NCI-H510A treated with DMSO at 0.1 percent for 48 hours (cell line): Measurements from ENCODE around the gene DRC7.

Experiments used
- DNase-seq: peaks from one replicate; lab custom pipeline; 2025; lab: John Stamatoyannopoulos, UW

The DRC7 gene

DNA sequence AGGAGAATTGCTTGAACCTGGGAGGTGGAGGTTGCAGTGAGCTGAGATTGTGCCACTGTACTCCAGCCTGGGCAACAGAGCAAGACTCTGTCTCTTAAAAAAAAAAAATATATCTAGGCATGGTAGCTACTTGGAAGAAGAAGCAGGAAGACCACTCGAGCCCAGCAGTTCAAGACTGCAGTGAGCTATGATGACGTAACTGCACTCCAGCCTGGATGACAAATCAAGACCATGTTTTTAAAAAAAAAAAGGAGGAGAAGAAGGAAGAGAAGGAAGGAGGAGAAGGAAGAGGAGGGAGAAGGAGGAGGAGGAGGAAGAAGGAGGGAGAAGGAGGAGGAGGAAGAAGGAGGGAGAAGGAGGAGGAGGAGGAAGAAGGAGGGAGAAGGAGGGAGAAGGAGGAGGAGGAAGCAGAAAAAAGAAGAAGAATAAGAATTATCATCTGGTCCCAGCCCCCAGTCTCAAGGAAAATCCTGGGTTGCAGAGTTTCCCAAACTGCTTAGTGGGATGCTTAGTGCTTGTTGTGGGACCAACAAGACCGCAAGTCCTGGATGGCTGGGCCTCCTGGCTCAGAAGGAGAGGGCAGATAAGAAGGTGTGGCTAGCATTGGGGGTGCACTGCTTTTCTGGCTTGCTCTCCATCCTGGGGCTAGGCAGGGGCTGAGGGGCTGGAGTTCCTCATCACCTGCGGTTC lies 3.7 kb upstream of the DRC7 start:
- no peak for DNase-seq

DNA sequence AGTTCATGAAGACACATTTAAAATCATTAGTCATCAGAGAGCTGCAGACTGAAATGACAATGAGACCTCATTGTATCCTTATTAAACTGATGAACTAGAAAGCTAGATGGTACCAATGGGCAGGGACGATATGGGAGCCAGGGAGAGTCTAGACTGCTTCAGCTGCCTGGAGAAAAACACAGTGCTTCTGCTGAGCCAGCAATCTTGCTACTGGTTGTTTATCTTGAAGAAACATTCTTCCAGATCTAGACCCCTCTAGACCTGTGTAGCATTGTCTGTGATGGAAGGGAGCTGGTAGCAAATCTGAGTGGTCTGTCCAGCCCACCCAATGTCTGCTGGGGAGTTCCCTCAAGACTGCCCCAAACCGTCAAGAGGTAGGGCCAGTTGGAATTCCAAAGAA lies 2.0 kb upstream of the DRC7 start:
- DNase-seq, result no peak

DNA sequence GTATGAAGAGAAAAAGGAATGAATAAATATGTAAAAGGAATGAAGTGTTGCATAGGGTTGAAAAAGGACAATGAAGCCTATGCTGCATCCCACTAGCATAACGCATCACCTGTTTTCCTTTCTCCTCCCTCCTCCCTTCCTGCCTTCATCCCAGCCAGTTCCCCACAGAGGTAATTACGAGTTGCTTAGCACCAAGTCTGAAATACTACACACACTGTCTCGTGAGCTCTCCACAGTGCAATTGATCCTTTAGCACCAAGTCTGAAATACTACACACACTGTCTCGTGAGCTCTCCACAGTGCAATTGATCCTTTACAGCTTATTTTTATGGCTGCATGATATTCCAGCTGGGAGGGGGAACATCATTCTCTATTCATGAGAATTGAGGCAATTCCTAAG lies 1.1 kb upstream of the DRC7 start:
- no peak for DNase-seq

DNA sequence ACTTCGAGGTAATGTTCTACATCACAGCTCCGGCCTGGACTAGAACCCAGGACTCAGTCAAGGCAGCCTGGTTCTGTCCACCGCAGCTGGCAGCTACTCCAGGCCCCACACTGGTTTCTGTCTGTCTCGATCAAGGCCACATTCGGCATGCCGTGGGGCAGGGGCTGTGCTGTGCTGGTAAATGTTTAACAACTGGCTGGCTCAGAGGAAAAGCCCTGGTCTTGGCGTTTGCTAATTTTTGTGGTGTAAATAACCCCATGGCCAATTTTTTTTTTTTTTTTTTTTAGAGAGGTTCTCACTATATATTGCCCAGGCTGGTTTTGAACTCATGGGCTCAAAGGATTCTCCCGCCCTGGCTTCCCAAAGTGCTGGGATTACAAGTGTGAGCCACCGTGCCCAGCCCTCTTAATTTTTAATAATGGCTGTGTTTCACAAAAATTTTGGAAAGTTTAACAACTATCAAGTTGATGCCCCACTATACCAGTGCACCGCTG lies 328 bp upstream of the DRC7 start:
- no peak for DNase-seq

DNA sequence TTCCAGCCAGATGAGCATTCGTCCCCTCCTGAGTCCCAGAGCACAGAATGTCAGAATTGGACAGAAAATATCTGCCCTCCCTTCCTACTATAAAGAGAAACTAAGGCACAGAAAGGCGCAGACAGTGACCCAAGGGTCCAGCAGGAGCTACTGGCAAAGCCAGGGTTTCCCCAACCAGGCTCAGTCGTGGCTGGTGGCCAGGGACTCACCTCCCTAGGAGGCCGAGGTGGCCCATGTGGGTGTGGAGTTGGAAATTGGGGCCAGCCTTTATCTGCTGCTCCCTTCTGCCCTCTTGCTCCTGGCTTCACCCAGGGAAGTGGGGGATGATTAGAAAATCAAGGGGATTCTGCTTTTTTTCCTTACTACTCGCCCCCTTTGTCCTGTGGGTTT lies 1.1 kb downstream of the DRC7 start:
- no peak for DNase-seq

DNA sequence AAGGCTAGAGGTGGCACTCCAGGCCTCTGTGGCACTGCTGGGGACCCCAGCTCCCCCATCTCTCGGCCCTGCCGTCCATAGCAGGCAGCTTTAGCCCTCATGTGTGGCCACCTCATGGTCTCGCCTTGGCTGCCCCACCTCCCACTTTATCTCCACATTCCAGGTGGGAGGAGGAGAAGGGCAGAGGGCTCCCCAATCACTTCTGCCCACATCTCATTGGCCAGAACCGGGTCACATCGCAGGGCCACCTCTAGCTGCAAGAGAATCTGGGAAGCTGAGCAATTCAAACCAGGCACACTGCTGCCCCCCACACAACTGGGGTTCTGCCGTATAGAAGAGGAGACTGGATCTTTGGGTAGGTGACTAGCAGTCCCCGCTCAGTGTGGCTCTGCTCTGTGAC lies 1.6 kb downstream of the DRC7 start:
- no peak for DNase-seq

DNA sequence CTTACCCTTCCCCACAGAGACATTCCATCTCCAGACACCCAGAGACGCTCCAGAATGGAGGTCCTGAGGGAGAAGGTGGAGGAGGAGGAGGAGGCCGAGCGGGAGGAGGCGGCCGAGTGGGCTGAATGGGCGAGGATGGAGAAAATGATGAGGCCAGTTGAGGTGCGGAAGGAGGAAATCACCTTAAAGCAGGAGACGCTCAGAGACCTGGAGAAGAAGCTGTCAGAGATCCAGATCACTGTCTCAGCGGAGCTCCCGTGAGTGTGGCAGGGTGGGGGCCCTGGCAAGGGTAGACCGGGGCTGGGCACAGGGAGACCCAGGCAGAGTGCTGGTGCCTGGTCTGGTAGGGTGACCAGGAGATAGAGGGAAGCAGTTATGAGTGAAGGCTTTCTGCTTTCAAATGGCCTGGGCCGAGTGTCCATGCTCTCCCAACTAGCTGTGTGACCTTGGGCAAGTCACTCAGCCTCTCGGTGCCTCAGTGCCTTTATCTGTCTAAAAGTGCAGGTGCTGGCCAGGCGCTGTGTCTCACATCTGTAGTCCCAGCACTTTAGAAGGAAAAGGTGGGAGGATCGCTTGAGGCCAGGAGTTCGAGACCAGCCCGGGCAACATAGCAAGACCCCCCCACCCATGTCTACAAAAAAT lies 3.4 kb downstream of the DRC7 start:
- DNase-seq, result no peak

DNA sequence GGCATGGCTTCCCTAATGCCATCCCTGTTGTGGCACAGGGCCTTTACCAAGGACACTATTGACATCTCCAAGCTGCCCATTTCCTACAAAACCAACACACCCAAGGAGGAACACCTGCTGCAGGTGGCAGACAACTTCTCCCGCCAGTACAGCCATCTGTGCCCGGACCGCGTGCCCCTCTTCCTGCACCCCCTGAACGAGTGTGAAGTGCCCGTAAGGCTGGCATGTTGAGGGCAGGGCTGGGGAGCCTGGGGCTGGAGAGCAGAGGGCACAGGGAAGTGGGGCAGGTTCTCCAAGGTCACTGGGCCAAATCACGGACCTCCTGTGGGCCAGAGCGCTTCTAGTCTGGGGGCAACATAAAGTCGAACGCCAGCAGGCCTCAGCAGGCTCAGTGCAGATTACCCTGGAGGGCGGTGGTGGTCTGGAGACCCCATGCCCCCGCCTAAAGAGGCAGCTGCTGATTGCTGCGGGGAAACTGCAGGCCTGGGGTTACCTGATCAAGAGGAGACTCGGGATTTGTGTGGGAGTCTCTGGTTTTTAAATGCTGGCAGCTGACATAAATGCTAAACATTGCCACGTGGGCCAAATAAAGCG lies 4.3 kb downstream of the DRC7 start:
- no peak for DNase-seq

DNA sequence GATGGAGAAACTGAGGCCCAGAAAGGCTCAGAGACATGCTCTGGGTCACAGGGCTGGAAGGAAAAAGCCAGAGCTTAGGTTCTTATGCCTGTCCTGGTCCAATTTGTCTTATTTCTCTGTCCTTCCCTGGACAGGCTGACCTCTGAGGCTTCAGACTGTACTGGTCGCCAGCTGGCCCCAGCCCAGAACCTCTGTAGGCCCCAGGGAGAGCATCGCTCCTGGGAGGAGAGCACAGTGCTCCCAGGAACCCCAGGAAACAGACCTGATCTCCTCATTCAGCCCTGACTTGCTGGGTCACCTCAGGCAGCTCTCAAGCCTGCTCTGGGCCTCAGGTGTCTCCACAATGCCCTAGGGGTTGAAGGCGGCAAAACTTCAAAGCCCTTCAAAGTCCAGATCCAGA lies 4.9 kb downstream of the DRC7 start:
- DNase-seq, result no peak

DNA sequence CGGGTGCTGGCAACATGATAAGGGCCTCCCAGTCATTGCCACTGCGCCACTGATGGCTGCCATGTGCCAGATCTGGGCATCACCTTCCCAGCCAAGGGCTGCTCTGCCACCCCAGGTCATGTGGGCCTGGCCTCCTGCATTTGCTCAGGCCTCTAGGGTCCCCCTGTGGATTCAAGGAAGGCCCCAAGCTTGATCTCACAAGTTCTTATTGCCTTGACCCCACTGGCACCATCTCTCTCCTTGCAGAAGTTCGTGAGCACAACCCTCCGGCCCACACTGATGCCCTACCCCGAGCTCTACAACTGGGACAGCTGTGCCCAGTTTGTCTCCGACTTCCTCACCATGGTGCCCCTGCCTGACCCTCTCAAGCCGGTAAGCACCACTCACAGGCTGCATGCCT lies 5.3 kb downstream of the DRC7 start:
- DNase-seq, result no peak

DNA sequence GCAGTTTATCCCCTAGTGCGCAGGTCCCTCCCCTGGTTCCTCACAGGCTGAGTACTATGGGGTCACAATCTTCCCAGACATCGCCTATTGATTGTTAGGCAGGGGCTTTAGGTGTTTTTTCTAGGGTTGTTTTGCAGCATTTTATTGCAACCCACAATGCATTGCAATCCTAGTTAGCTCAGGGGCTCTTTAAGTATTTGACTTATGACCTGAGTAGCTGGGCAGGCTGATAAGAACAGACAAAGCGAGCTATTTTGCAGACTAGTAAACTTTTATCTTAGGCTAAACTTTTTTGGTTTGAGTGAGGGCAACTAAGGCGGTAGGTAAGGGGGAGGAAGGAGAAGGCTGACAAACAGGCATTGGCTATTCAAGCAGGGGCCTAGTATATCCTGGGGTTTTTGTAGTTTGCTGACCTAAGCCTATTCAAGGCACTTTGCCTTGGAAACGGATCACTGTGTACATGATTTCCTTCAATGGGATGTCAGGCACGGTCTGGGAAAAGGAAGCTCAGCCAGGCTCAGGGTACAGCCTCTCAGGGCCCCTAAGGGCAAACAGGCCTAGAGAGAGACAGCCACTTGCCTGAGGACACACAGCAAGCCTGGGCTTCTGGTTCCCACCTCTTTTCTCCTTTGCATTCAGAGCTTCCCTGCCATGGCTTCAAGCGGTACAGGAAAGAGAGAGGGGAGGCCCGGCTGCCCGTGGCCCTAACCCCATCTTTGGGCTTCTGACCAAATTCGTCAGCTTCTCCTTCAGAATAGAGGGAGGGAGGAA lies 6.4 kb downstream of the DRC7 start:
- DNase-seq, result no peak

DNA sequence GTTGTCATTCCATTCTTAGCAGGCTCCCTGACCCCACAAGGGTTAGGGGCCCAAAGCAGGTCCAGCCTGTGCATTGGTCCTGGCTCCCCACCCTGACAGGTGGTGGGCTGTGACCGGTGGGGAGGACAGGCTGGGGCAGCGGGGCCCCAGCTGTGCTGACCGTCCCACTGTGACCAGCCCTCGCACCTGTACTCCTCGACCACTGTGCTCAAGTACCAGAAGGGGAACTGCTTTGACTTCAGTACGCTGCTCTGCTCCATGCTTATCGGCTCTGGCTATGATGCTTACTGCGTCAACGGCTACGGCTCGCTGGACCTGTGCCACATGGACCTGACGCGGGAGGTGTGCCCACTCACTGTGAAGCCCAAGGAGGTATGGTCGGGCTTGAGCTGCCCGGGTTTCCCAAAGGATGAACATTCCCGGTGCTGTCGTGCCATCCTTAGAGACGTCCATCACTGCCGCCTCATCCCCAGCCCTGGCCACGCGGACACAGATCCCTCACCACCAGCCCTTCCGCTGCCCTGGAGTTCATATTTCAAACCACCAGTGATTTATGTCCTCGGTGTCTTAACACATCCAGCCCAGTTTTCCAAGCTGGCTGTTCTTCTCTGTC lies 7.3 kb downstream of the DRC7 start:
- no peak for DNase-seq

DNA sequence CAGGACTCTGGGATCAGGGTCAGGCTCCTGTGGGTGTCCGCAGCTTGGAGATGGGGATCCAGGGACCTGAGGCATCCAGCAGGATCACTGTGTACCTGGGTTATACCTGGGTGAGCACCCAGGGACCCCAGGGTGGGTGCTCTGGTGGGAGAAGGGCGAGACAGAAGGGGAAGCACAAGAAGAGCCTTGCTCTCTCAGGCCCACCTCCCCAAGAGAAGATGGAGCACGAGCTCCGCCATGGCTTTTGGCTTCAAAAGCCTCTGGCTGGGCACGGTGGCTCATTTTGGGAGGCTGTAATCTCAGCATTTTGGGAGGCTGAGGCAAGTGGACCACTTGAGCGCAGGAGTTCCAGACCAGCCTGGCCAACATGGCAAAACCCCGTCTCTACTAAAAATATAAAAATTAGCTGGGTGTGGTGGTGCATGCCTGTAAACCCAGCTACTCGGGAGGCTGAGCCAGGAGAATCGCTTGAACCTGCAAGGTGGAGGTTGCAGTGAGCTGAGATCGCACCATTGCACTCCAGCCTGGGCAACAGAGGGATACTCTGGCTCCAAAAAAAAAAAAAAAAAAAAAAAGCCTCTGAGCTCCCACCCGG lies 8.9 kb downstream of the DRC7 start:
- no peak for DNase-seq

DNA sequence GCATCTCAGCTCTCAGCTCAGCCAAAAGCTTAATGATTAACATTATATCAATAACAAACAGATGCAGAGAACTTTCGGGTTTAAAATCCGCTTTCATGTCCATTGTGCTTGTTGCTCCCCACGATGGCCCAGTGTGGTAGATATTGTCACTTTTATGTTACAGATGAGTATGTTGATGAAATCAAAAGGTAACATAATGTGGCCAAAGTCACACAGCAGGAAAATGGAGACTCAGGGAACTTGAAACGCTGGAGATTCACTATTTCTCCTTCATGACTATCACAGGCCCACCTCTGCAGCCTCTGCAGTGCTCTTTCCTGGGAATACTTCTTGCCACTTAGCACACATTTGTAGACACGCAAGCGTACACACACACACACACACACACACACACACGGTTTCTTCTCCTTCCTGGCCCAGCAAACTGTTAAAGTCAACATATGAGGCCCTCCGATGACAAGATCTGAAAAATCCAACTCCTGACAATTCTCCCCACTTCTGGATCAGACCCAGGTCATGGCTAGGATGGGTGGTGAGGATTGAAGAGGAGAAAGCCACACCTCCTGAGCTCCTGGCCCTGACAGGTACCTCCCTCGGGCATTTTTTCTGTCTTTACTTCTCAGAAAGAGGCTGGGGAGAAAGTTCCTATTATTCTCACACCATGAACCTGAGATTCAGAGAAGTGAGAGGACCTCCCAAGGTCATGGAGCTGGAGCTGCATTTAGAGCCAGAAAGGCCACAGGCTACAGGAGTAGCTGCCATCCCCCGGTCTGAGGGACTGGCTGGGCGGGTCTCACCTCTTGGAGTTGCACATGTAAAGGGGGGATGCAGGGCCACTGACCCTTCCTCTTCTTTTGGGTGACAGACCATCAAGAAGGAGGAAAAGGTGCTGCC lies 9.7 kb downstream of the DRC7 start:
- no peak for DNase-seq

DNA sequence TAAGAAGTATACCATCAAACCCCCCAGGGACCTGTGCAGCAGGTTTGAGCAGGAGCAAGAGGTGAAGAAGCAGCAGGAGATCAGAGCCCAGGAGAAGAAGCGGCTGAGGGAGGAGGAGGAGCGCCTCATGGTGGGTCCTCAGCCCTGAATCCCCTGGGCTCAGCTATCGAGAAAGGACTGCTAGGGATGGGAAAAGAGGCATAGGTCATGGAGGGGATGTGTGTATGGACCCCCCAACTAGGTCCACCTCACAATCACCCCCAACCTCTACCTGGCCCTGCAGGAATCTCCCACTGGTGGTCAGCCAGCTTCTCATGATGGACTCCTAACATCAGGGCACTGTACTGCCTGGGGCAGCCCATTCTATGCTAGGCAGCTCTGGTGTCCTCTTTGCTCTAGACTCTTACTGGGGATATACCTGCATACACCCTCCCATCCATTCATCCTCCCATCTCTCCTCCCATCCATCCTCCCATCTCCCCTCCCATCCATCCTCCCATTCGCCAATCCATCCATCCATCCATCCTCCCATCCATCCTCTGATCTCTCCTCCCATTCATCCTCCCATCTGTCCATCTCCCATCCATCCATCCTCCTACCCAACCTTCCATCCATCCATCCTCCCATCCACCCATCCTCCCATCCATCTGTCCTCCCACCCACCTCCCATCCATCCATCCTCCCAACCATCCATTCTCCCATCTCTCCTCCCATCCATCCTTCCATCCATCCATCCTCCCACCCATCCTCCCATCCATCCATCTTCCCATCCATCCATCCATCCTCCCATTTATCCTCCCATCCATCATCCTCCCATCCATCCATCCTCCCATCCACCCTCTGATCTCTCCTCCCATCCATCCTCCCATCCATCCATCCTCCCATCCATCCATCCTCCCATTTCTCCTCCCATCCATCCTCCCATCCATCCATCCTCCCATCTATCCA lies 10.6 kb downstream of the DRC7 start:
- DNase-seq, result no peak

DNA sequence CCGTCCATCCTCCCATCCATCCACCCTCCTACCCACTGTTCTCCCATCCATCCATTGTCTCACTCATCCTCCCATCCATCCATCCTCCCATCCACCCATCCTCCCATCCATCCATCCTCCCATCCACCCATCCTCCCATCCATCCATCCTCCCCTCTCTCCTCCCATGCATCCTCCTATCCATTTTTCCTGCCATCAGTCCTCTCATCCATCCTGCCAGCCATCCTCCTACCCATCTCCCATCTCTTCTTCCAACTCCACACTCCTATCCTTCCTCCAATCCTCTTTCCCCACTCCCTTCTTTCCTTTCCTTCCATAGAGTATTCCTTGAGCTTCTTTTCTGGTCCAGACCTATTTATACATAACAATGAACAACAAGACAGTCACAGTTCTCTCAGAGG lies 12.1 kb downstream of the DRC7 start:
- no peak for DNase-seq

DNA sequence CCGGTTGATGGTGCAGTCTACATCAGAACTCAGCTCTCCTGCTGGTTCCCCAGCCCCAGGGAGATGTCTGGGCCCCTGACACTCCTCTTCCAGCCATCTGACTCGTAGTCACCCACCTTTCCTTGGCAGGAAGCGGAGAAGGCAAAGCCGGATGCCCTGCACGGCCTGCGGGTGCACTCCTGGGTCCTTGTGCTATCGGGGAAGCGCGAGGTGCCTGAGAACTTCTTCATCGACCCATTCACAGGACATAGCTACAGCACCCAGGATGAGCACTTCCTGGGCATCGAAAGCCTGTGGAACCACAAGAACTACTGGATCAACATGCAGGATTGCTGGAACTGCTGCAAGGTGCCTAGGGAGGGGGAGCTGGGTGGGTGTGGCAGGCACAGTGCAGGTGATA lies 12.7 kb downstream of the DRC7 start:
- DNase-seq, result no peak

DNA sequence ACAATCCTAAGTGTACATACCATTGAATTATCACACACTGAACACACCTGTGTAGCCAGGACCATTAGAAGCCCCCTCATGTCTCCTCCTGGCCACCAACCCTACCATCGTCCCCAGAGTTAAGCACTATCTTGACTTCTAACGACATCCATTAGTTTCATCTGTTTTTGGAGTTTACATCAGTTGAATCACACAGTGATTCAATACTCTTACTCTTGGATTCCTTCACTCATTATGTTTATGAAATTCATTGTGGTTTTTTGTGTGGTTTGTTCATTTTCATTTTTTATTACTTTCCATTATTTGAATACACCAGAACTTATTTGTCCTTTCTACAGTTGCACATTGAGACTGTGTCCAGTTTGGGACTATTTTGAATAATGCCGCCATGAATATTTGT lies 13.6 kb downstream of the DRC7 start:
- no peak for DNase-seq

DNA sequence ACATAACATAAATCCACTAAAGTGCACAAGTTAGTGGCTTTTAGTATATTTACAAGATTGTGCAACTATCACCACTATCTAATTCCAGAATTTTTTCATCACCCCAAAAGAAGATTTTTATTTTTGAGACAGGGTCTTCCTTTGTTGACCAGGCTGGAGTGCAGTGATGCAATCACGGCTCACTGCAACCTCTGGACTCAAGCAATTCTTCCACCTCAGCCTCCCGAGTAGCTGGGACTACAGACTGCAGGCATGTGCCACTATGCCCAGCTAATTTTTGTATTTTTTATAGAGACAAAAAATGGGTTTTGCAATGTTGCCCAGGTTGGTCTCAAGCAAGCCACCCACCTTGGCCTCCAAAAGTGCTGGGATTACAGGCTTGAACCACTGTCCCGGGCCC lies 15.1 kb downstream of the DRC7 start:
- no peak for DNase-seq

DNA sequence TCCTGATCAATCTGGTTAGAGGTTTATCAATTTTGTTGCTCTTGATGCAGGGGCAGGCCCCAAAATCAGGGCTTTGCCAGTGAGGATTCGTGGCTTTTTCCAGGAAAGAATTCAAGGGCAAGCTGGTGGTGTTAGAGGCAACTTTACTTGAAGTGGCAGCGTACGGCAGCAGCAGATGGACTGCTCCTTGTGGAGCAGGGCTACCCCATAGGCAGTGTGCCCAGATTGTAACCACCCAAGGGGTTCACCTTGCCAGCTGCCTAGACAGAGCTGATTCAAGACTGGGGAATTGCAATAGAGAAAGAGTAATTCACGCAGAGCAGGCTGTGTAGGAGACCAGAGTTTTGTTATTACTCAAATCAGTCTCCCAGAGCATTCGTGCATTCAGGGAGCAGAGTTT lies 16.7 kb downstream of the DRC7 start:
- no peak for DNase-seq
